Measurements from ENCODE around the gene TMEM272. TPM values are rescaled to one million over a fixed set of nuclear protein-coding genes. Genes with fewer than 3 reads are reported as not detected.

TMEM272 gene
- total RNA-seq, 4 donors from 2014 or later: not detected

DNA sequence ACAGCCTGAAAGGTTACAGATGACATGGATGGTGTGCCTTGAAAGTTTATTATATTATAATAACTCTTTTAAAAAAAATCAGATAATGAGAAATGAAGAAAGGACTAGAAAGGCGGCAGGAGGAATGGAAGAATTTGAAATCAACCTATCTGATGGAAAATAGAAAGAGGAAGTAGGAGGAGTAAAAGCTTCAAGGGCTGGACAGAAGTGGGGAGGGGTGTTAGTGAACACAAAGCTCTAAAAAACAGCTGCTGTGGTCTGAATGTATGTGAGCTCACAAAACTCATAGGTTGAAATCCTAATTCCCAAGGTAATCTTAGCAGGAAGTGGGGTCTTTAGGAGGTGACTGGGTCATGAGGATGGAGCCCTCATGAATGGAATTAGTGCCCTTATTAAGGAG lies 36.3 kb upstream of the TMEM272 start:
- TF ChIP-seq, protein P1, sequence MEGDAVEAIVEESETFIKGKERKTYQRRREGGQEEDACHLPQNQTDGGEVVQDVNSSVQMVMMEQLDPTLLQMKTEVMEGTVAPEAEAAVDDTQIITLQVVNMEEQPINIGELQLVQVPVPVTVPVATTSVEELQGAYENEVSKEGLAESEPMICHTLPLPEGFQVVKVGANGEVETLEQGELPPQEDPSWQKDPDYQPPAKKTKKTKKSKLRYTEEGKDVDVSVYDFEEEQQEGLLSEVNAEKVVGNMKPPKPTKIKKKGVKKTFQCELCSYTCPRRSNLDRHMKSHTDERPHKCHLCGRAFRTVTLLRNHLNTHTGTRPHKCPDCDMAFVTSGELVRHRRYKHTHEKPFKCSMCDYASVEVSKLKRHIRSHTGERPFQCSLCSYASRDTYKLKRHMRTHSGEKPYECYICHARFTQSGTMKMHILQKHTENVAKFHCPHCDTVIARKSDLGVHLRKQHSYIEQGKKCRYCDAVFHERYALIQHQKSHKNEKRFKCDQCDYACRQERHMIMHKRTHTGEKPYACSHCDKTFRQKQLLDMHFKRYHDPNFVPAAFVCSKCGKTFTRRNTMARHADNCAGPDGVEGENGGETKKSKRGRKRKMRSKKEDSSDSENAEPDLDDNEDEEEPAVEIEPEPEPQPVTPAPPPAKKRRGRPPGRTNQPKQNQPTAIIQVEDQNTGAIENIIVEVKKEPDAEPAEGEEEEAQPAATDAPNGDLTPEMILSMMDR (IDR thresholded peaks at IDR 0.05; ENCODE audit: low read depth): no peak

DNA sequence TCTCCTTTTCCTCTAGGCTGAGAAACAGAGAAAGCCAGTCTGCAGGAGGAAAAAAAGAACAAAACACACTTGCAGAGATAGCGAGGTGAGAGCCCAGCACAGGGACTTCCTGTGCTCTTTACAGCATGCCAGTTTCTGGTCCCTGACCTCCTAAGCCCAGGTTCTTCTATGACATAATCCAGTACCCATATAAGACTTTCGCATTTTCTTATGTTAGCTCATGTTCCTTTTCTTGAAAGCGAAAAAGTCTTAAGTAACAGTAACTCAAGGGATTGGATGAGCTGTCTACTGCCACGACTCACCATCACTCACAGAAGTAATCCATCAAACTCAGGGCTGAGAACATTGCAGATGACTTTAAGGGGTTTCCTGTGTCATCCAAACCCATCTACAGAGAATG lies 34.2 kb upstream of the TMEM272 start:
- TF ChIP-seq, protein P1 (IDR thresholded peaks at IDR 0.05; ENCODE audit: low read depth): no peak

DNA sequence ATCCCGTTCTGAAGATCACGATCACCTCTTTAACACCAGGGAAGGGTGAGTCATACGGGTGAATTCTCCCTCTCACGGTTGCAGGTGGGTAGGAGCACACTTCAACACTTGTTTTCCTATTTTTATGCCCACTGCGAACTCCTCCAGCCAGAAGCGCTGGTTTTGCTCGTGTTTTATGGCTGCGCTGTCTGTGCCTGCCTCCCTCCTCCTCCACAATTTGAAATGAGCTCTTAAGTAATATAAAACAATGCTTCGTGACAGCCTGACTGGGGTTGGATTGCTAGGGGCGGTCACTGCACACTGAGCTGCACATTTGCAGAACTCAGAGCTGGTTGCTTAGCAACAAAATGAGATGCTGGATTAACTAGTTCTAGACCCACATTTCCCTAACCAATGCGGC lies 29.7 kb upstream of the TMEM272 start:
- TF ChIP-seq, protein P1 (IDR thresholded peaks at IDR 0.05; ENCODE audit: low read depth): no peak

DNA sequence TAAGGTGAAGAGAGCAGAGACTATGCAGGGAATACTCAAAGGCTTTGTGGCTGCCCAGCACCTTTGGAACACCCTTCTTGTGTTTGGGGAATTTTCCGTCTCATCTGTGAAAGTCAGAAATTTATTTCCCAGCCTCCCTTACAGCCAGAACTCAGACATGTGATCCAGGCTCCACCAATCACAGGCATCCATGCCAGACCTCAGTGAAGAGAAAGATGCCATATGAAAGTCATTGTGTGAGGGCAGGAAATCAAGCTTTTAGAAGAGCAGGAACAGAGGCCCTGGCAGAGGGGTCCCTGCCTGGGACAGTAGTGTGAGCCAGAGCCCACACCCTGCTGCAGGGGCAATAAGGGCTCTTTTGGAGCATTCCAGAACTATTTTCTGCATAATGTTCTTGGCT lies 28.9 kb upstream of the TMEM272 start:
- TF ChIP-seq, protein P1 (IDR thresholded peaks at IDR 0.05; ENCODE audit: low read depth): no peak

DNA sequence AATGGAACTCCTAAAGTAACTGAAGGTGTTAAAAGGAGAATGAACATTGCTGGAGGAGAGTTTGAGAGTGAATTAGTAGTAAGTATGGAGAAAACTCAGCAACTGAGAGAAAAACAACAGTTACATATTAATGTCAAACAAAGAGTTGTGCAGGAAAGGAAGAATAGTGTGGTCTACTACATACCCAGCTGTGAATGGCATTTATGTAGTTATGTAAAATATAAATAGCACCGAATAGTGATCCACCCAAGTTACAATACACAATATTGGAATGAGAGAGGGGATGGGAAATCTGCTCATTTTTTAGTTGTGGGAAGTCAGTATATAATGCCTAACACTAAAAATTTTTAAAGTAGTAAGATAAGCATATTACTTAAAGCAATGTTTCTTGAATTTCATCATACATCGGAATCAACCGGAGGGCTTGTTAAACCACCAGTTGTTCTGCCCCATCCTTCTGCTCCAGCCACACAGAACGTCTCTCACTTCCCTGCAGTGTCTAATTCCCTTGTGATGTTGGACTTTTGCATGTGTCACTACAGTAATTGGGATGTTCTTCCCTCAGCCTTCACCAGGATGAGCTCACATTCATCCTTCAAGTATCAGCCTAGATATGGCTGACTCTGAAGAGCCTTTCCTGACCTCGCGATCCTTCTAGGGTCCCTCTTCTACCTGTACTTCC lies 28.3 kb upstream of the TMEM272 start:
- TF ChIP-seq, protein P1 (IDR thresholded peaks at IDR 0.05; ENCODE audit: low read depth): no peak

DNA sequence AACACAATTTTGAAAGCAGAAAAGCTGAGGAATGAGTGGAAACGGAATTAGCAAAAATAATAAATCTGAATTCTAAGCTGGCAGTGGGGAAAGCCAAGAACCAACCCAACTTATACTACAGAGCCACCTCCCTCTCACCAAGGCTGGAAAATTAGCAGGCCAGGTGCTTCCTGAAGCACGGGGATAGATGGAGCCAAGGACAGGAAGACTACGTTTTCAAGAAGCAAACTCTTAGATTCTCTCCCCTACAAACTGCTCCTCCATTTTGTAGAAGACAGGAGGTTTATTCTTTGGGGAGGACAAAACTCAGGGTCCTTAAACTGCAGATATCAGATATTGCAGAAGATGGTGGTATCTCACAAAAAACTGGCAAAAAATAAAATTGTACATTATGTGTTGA lies 25.6 kb upstream of the TMEM272 start:
- TF ChIP-seq, protein P1 (IDR thresholded peaks at IDR 0.05; ENCODE audit: low read depth): no peak

DNA sequence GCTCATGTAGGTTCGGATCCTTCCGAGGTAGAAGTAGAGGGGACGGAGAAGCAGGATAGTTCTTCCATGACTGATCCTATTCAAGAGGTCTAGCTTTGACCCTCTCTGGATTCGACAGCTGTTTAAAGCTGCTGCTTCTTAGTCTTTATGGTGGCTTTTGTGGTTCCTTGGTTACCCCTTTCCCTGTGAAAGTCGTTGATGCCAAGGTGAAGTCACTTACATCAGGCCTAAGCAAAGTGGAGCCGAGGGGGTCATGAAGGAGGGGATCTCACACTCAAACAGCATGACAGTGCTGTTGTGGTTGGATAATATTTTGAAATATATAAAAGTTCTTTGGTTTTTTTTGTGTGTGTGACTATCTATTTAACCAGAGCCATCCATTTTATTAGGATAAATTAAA lies 24.9 kb upstream of the TMEM272 start:
- TF ChIP-seq, protein P1 (IDR thresholded peaks at IDR 0.05; ENCODE audit: low read depth): no peak

All from subcutaneous adipose tissue (tissue), 4 donors.